CD4-positive, alpha-beta T cell (primary cell): ENCODE data around the gene CPTP. TPM values are rescaled to one million over a fixed set of nuclear protein-coding genes. Genes with fewer than 3 reads are reported as not detected.

Experiments
- ATAC-seq: fragments of 200-7000 bp; cut with Tn5 transposase; one replicate; pipeline ENCODE4 v1.10.0; 2022; ENCODE audit warnings: mild to moderate bottlenecking; ENCODE audit not compliant: poor library complexity
- CTCF ChIA-PET: fragments of 350-600 bp; sonication (Branson Sonifier 250); formaldehyde crosslinking; loops from one replicate; lab custom pipeline; 2021; ENCODE audit warnings: antibody characterized with exemption, inconsistent platforms; lab: Charles Lee
- POLR2A ChIA-PET: fragments of 350-600 bp; sonication (Branson Sonifier 250); formaldehyde crosslinking; loops from one replicate; lab custom pipeline; 2021; ENCODE audit warnings: antibody characterized with exemption, inconsistent platforms; lab: Charles Lee
- DNase-seq, 14 experiments: peaks; one replicate each; pipeline ENCODE4 v3.0.0-alpha.2; 2013 to 2020; ENCODE audit warnings: mixed read lengths in 2 of 14
- H3K27ac ChIP-seq, 2 donors: one replicate each; pipeline versions ENCODE4 v1.5.1 to v1.7.0; 2013; ENCODE audit warnings: low read length in 2 of 2, low read depth in 1 of 2, mild to moderate bottlenecking in 1 of 2
- H3K27me3 ChIP-seq, 2 experiments: 1 replicate in 1 of 2; 2 replicates in 1 of 2; pipeline versions ENCODE4 v1.6.1 to v1.7.0; 2013; ENCODE audit warnings: low read length in 2 of 2, control low read depth in 1 of 2, mild to moderate bottlenecking in 1 of 2, moderate library complexity in 1 of 2; ENCODE audit not compliant: insufficient read depth in 2 of 2, control insufficient read depth in 1 of 2
- H3K36me3 ChIP-seq: one replicate; pipeline ENCODE4 v1.6.1; 2013; ENCODE audit warnings: low read length, control low read depth; ENCODE audit not compliant: insufficient read depth
- H3K4me1 ChIP-seq: one replicate; pipeline ENCODE4 v1.6.1; 2013; ENCODE audit warnings: low read length, control low read depth; ENCODE audit not compliant: insufficient read depth
- H3K4me3 ChIP-seq: one replicate; pipeline ENCODE4 v1.5.1; 2013; ENCODE audit warnings: mild to moderate bottlenecking, low read length, moderate library complexity
- H3K9me3 ChIP-seq, 2 experiments: 1 replicate in 1 of 2; 2 replicates in 1 of 2; pipeline versions ENCODE4 v1.6.1 to v1.7.0; 2013; ENCODE audit warnings: low read length in 2 of 2, mild to moderate bottlenecking in 2 of 2, control low read depth in 1 of 2, moderate library complexity in 1 of 2; ENCODE audit not compliant: control insufficient read depth in 1 of 2, insufficient read depth in 1 of 2
- H3K27ac Mint-ChIP-seq: one replicate; pipeline ENCODE4 v1.8.0; 2020; ENCODE audit warnings: mixed read lengths
- H3K27me3 Mint-ChIP-seq: one replicate; pipeline ENCODE4 v1.8.0; 2021; ENCODE audit warnings: mixed read lengths
- H3K36me3 Mint-ChIP-seq: one replicate; pipeline ENCODE4 v1.8.0; 2021; ENCODE audit warnings: low read depth, mixed read lengths
- H3K4me1 Mint-ChIP-seq: one replicate; pipeline ENCODE4 v1.8.0; 2021; ENCODE audit warnings: low read depth, mixed read lengths
- H3K4me3 Mint-ChIP-seq: one replicate; pipeline ENCODE4 v1.8.0; 2020; ENCODE audit warnings: mild to moderate bottlenecking, mixed read lengths
- H3K9me3 Mint-ChIP-seq: one replicate; pipeline ENCODE4 v1.8.0; 2020; ENCODE audit warnings: mixed read lengths
- CTCF ChIP-seq: fragments of 200-600 bp; IDR thresholded peaks from one replicate; pipeline ENCODE4 v1.8.0; 2022; ENCODE audit warnings: antibody characterized with exemption, mild to moderate bottlenecking
- intact Hi-C, 2 experiments: fragments of 100-400 bp; cut with DNase I in 1 of 2; cut with micrococcal nuclease in 1 of 2; formaldehyde crosslinking; loops; one replicate each; pipeline versions ENCODE4 v1.15.1 to v1.9.0; 2023 to 2025; cut with DNase I, micrococcal nuclease
- total RNA-seq, 174 experiments: library from RNA in 2 of 174; stranded (reverse) in 2 of 174; gene quantifications; one replicate each; pipeline ENCODE4 v1.2.3 and lab custom pipeline; 2021 to 2026

The CPTP gene
- total RNA-seq, 2 experiments from 2014 or later, result 11.6 to 12.9 TPM

- H3K27me3 Mint-ChIP-seq, result no peaks in the 10 kb centered on the region
- no peaks in the 10 kb centered on the region for H3K9me3 Mint-ChIP-seq
- H3K4me1 Mint-ChIP-seq, result peaks cover 28% of the 10 kb centered on the region
- Histone ChIP-seq H3K27me3 (no peaks in the 10 kb centered on the region), H3K4me1 (peaks cover 50% of the 10 kb centered on the region), H3K9me3 (peaks cover 0 to 4% of the 10 kb centered on the region in 2 experiments), H3K36me3 (peaks cover 21% of the 10 kb centered on the region), H3K27ac (no peak overlapping the region), H3K4me3 (peak overlapping the region; percentile 69)
- ATAC-seq (no peak), DNase-seq (no peak)
- peak overlapping the region; percentile 80 for H3K4me3 Mint-ChIP-seq
- peaks cover 10% of the 10 kb centered on the region for H3K36me3 Mint-ChIP-seq
- peak overlapping the region; percentile 74 for H3K27ac Mint-ChIP-seq
- intact Hi-C loops, result no loop called here
- POLR2A ChIA-PET, result interaction anchor here (1.0 kb wide), 2 partner anchors 46 to 49 kb away, joined by 3 to 6 read pairs; partner anchors contain the start of gene AURKAIP1
- CTCF ChIA-PET, result no interaction called here
- TF ChIP-seq CTCF, result no peak
Measured at GRCh38 chr1:1326075-1326605, 1.5 kb downstream of the CPTP start.

- ATAC-seq, result no peak
- Mint-ChIP-seq H3K36me3 (peaks cover 10% of the 10 kb centered on the region), H3K27ac (no peak overlapping the region), H3K27me3 (no peaks in the 10 kb centered on the region), H3K4me3 (peak overlapping the region; percentile 51), H3K9me3 (no peaks in the 10 kb centered on the region), H3K4me1 (peaks cover 28% of the 10 kb centered on the region)
- intact Hi-C loops, result no loop called here
- Histone ChIP-seq H3K36me3 (peaks cover 14% of the 10 kb centered on the region), H3K4me3 (no peak overlapping the region), H3K27ac (no peak overlapping the region), H3K4me1 (peaks cover 38% of the 10 kb centered on the region), H3K27me3 (no peaks in the 10 kb centered on the region), H3K9me3 (no peaks in the 10 kb centered on the region)
- ChIA-PET CTCF (no interaction called here), POLR2A (interaction anchor here (1.0 kb wide), 1 partner anchor 45 kb away, joined by 3 read pairs; no protein-coding TSS in a partner anchor)
- DNase-seq, result no peak
- no peak for TF ChIP-seq CTCF
Measured at GRCh38 chr1:1327291-1327690, 2.7 kb downstream of the CPTP start.

- Mint-ChIP-seq H3K27me3 (no peaks in the 10 kb centered on the region), H3K27ac (no peak overlapping the region), H3K36me3 (peaks cover 10% of the 10 kb centered on the region), H3K4me1 (peaks cover 23% of the 10 kb centered on the region), H3K4me3 (no peak overlapping the region), H3K9me3 (no peaks in the 10 kb centered on the region)
- Histone ChIP-seq H3K36me3 (peaks cover 14% of the 10 kb centered on the region), H3K4me1 (peaks cover 31% of the 10 kb centered on the region), H3K27ac (no peak overlapping the region), H3K27me3 (no peaks in the 10 kb centered on the region), H3K4me3 (no peak overlapping the region), H3K9me3 (peaks cover 0 to under 1% of the 10 kb centered on the region in 2 experiments)
- ATAC-seq, result no peak
- POLR2A ChIA-PET, result no interaction called here
- intact Hi-C loops, result no loop called here
- no peak for TF ChIP-seq CTCF
- no peak for DNase-seq
- CTCF ChIA-PET, result no interaction called here
Measured at GRCh38 chr1:1328254-1328653, 3.7 kb downstream of the CPTP start.
